Spleen (tissue), 7 donors: ENCODE measurements around the gene WWP2.

ENCODE experiments used
- POLR2AphosphoS5 ChIP-seq, 3 donors: sonication (generic); formaldehyde crosslinking; IDR thresholded peaks; one replicate each; pipeline ENCODE4 v1.5.1; 2017; ENCODE audit warnings: antibody characterized with exemption in 3 of 3
- TF ChIP-seq, protein P1 (sequence below), 11 experiments: fragments of 200-600 bp in 7 of 11; fragments of 450-650 bp in 4 of 11; sonication (generic) in 4 of 11; IDR thresholded peaks in 8 of 11; conservative IDR thresholded peaks in 3 of 11; 1 replicate in 7 of 11; 2 replicates in 4 of 11; pipeline versions ENCODE4 v1.4.0 to v1.8.0; 2016 to 2021; ENCODE audit warnings: antibody characterized with exemption in 11 of 11, inconsistent platforms in 4 of 11, mild to moderate bottlenecking in 1 of 11
- donor health status: DM: no; HTN: no; CAD: no; lungs with moderate emphysema.
- donor health status: DM: no; HTN: no; CAD: no.
- donor health status: DM: no; HTN: no; CAD: no.

DNA sequence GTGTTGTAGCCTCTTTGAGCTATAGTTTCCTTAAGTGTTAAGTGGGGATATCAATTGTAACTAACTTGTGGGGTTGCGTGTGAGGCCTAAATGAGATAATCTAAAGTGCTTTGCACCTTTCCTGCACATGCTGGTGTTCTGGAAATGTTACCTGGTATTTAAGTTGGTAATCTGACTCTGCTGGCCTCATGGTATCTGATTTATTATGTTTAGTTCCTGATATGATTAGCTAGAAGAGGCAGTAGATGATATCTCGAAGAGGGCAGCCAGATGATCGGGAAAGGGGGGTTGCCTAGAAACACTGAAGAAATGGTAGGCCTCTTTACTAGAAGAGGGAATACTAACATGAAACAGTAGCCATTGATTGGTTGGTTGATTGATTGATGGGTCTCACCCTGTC is 123.6 kb downstream of the WWP2 start:
- TF ChIP-seq, protein P1, sequence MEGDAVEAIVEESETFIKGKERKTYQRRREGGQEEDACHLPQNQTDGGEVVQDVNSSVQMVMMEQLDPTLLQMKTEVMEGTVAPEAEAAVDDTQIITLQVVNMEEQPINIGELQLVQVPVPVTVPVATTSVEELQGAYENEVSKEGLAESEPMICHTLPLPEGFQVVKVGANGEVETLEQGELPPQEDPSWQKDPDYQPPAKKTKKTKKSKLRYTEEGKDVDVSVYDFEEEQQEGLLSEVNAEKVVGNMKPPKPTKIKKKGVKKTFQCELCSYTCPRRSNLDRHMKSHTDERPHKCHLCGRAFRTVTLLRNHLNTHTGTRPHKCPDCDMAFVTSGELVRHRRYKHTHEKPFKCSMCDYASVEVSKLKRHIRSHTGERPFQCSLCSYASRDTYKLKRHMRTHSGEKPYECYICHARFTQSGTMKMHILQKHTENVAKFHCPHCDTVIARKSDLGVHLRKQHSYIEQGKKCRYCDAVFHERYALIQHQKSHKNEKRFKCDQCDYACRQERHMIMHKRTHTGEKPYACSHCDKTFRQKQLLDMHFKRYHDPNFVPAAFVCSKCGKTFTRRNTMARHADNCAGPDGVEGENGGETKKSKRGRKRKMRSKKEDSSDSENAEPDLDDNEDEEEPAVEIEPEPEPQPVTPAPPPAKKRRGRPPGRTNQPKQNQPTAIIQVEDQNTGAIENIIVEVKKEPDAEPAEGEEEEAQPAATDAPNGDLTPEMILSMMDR (IDR thresholded peaks at IDR 0.05 in 8 of 11, conservative IDR thresholded peaks at IDR 0.05 in 3 of 11): no peak
- TF ChIP-seq POLR2AphosphoS5 (IDR thresholded peaks at IDR 0.05): no peak
